HG02763 (cell line): ENCODE results near the gene OR52L1.
"Not testable (repeated sequence)": the region's sequence is repeated elsewhere in the genome, so short reads cannot be mapped to it uniquely, and the experiment has no call there.

Experiments
- ATAC-seq: cut with Tn5 transposase; IDR thresholded peaks from one replicate; pipeline ENCODE4 v1.9.1; 2021; ENCODE audit warnings: mild to moderate bottlenecking, moderate library complexity; ENCODE audit not compliant: unreplicated experiment

Gene OR52L1

DNA sequence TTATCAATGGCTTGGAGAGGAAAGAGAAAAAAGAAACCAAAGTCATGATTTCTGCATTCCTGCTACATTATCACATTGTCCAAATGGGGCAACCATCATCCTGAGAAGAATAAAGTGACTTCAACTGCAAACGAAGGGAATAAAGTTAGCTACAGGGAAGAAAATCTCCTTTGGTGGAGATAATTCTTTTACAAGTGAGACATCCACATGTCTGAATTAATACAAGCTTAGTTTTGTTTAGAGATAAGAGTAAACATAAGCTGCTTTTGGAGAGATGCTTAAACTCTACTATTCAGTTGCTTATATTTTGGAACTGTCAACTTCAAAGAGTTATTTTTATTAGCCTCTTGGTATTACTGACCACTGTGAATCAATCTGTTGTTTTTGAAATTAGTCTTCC is at the start of gene OR52L1:
TSS of gene OR52L1 (minus strand) at position 101 of the 400 bp plus-strand sequence. CDS start at position 46, 55 bp downstream.
- no peak for ATAC-seq

DNA sequence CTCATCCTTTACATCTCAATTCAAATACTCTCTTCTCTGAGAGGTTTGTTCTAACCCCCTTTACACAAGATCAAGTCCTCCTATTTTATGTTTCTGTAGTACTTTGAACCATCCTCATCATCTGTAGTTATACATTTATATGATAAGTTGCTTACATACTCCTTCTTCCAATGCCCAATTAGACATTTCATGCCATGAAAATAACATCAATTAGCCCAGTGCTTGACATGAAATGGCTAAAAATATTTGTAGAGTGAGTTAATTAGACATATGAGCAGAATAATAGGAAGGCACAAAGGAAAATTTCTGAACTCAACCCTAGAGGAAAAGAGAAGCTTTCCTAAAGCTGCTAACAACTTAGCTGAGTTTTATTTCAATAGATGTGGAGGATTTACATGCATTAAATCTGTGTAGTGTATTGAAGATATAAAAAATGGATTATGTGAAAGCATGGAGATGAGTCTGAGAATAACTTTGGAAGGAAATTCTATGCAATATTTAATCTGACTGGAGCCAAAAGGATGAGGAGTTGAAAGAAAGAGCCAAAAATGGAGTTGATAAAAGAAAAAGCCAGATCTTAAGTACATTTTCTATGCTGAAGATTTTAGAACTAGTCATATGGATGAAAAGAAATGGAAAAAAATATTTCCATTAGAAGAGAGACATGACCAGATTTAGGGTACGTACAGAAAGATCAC is 44.1 kb upstream of the OR52L1 start, which contains the start of gene OR56A1:
TSS of gene OR56A1 (minus strand) at position 51 of the 698 bp plus-strand sequence. CDS start 3,066 bp downstream, outside the sequence.
- no peak for ATAC-seq

DNA sequence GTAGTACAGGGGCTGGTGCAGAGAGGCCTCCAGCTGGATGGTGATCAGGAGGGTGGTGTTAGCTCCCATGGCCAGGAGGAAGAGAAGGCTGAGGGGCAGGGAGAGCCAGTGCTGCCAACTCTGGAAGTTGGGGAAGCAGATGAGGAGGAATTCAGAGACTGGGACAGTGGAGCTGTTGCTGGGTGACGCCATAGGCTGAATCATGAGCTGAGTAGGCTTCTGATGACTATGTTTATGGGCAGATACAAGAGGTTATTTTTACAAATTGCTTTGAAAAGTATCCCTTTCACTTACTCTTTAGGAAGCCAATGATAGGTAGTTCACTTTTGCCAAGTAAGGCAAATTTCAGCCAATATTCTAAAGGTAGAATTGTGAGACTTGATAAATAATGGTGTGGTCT is 40.7 kb upstream of the OR52L1 start:
- ATAC-seq: no peak

DNA sequence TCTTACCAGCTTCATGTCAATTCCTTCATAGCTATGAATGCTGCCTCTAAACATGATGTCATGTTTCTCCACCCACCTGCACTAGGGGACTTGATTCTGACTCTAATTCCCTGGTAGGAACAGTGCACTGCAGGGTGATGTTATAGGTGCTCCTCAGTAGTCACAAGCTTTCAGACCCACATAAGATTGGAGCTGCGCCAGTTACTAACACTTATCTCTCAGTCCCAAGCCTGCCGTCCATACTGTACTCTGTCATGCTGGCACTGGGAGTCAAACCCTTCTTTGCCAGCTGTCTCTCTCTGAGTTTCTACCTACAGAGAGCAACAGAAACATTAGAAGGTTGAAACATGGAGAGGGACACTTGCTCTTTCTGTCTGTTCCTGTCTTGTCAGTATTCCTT is 38.3 kb upstream of the OR52L1 start:
- no peak for ATAC-seq

DNA sequence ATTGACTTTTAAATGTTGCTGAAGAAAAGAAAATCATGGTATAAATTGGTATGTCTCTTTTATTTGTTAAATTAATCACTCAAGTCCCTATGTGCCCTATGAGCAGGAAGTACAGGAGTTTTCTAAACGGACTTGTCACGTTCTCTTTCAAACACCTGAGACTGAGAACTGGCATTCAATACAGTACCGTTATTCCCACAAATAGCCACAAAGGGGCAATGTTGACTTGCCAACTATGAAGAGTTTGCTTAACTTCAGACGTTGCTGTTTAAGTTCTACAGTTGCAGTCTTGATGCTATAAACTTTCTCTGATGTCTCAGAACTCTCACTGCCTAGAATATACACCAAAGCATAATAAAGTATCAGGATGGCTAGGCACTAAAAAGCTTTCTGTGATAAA is 36.2 kb upstream of the OR52L1 start:
- no peak for ATAC-seq

DNA sequence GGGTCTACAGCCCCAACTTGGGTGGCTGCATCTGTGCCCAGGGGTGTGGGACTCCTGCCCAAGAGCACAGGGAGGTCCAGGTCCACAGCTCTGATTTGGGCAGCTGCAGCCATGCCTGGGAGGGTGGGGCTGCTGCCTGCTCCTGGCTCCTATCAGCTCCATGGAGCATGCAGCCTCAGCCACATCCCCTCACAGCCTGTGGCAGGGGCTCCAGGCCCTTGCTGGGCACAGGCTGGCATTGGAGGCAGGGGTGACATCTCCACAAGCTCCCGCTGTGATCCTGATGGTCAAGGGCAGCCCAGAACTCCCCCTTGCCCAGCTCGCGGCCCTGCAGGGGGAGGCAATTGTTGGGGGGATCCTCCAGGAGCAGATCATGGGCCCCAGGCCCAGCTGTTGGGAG is 26.3 kb upstream of the OR52L1 start:
- no peak for ATAC-seq

DNA sequence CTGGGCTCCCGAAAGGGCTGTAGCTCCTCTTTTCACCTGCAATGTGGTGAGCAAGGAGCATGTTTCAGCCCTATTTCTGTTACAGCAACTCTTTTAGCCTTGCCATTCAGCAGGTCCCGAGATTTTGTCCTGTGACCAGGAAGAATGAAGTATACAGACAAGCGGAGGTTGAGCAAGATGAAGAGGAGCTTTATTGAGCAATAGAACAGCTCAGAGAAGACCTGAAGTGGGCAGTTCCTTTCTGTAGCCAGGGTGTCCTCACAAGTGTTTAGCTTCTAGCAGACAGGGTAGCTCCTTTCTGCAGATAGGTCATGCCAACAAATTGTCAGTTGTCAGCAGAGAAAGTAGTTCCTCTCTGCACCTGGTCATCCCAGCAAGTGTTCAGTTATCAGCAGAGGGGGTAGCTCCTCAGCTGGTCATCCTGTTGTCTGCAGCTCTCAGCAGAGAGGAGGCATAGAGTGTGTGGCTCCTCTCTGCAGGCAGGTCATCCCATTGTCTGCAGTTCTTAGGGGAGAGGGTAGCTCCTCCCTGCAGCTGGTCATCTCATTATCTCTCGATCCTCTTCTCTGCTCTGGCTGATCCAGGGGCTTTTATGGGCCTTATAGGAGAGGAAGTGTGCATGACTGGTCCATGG is 25.4 kb upstream of the OR52L1 start:
- no peak for ATAC-seq

DNA sequence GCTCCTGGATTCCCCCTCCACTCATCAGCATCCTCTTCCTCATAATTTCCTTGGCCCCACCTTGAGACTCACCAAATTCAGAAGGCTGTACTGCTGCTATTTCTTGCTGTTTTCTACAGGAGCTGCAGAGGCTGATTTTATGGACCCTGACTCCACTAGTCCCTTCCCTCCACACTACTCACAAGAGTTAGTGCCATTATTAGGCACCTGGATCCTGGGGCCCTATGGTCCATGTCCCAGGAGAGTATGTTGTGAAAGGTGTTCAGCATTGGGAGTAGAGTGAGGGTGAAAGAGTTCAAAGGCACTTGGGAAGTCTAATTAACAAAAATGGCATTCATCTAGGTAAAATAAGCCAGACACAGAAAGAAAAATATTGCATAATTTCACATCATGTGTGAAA is 20.1 kb upstream of the OR52L1 start, which contains the start of gene OR56A4:
TSS of gene OR56A4 (minus strand) at position 101 of the 400 bp plus-strand sequence. CDS start 3,954 bp downstream, outside the sequence.
- ATAC-seq: no peak

DNA sequence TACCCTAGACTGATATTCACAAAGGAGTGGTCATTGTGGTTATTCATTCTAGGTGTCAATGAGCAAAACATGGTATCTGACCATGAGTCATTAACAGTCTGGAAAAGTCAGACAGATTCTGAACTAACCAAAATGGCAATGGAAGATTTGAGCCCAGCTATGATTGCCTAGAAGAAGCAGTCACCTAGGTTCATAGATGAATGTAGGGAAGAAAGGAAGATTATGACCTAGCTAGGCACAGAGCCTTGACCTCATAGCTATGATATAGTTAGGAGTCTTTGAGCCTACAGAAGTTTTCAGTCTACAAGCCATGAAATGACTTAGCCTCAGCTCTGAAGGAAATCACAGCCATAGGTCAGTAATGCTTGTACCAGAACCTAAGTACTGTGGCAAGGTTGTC is 19.6 kb upstream of the OR52L1 start:
- ATAC-seq: no peak

DNA sequence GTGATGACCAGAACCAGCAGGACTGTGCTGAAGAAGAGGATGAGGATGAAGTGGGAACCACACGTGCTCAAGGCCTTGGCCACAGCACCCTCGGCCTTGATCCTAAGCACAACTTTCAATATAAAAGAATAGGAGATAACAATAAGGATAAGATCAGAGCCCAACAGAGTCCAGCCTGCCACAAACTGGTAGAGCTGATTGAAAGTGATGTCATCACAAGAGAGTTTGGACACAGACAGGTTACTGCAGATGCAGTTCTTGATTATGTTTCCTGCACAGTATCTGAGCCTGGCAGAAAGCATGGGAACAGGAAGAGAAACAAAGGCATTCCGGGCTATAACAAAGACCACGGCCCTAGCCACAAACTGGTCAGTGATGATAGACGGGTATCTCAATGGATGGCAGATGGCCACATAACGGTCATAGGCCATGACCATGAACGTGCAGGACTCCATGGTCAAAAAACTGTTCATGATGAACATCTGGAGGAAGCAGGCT is 15.5 kb upstream of the OR52L1 start:
- ATAC-seq: no peak

DNA sequence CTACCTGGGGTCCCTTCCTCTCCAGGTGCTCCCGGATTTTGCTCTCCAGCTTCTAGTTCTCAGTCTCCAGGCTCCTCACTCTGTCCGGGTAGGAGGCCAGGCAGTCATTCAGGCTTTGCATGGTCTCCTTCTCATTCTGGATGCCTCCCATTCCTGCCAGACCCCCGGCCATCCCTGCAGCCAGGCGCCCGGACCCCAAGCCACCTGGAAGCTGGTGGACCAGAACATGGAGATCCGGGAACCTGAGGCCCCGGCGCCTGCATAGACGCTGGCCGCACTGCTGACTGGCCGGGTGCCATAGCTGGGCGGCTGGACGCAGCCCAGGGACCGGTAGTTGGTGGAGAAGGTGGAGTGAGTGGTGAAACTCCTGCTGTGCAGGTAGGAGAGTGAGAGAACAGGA is 8.0 kb upstream of the OR52L1 start:
- ATAC-seq: no peak

DNA sequence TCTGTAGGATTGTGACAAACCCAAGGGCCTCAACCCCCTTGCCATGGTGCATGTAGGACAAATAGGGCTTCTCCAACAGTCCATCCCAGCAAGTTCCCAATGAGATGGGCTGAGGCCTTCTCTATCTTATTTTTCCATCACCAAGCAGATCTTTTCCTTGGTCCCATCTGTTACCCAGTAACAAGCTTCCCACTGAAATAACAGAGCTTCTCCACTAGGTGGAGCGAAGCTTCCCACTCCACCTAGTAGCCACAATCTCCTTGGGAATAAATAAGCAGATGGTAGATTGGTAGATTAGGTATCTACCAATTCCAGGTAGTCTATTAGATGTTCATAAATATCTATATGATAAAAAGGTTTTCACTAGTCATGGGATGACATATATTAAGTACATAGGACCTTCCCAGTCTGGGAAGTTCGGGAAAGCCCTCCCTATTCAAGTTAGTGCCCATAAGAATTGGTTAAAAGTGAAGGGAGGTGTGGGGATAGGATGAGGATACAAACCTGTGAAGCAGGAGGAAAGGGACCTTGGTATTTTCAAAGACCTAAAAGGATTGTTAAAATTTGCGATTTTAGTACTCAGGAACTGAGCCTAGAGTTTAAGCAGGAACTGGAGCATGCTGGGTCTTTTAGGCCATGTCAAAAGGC is 5.9 kb upstream of the OR52L1 start:
- ATAC-seq: no peak

DNA sequence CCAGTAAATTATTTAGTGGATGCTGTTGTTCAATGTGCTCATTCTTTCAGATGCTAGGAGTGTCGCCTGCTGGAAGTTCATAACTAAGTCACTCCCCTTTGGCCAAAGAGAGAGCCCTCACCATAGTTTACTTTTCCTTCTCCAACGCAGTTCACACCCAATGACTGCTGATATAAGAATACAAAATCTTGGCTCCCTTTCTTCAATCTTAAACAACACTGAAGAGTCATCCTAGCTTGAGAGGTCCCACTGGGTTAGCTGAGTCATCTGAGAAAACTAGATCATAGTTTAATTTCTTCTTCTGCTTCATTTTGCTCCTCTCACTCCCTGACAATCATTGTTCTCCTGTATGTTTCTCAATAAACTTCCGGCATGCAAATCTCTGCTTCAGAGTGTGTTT is 5.4 kb upstream of the OR52L1 start:
- no peak for ATAC-seq

DNA sequence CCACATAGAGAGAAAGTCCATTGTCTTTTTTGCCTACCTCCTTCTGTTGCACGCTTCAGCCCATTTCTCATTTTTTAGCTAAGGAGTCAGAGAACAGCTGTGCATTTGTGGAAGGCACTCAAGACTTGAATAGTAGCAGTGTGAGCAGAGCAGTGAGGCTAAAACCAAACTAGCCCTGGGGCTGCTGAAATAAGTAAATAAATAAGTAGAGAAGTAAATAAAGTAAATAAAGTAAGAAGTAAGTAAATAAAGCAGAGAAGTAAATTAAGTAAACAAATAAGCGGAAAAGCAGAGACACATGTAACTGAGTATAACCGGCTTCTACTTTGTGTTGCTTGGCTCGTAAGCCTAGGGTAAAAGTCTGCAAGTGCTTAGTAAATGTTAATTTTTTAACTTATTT is 2.4 kb upstream of the OR52L1 start:
- no peak for ATAC-seq

DNA sequence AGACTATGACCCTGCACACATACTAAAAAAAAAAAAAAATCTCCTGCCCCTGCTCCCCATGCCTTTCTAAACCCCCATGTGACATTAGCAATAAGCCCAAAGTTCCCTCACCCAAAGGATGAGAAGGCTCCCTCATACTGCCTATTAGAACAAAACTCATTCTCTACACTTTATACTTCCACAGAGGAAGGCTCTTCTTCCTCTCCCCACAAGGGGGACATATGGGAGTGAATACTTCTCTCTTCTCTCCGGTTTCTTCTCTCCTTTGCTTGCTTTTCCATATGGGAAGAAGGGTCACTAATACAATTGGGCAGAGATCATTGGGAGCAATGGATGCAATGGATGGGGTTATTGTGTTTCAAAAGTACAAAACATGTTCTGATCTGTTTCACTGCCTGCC is 3.3 kb downstream of the OR52L1 start:
- no peak for ATAC-seq

DNA sequence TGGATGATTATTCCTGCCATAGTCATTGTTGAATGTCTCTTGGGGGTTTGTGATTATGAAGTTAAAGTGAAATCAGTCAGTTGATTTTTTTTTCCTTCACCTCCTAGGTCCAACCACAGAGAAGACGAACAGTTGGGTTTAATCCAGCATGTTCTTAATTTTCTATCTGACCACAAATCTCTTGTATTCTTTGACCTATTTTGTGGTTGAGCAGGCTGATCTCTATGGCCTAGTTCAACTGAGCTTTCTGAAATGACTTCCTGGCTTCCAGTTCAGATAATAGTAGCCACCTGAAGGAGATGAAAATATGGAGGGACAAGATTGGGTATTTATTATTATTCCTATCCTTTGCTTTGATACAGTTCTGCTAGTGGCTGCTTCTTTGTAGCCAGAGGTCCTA is 13.3 kb downstream of the OR52L1 start:
- ATAC-seq: no peak

DNA sequence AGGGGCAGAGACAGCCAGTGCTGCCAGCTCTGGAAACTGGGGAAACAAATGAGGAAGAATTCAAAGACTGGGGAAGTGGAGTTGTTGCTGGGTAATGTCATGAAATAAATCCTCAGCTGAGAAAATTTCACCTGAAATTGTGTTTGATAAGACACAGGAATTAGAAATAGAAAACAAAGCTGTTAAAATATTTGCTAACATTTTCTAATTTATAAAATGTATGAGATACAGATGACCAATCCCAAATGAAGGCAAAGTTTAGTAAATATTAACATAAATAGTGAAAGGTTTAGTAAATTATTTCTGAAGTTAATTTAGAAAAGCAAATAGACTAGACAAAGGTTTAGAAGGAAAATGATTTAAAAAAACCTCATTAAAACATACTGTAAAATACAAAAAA is 18.4 kb downstream of the OR52L1 start, which contains the start of gene OR56A5:
TSS of gene OR56A5 (minus strand) at position 101 of the 400 bp plus-strand sequence. CDS start at position 101, 0 bp downstream.
- ATAC-seq: no peak

DNA sequence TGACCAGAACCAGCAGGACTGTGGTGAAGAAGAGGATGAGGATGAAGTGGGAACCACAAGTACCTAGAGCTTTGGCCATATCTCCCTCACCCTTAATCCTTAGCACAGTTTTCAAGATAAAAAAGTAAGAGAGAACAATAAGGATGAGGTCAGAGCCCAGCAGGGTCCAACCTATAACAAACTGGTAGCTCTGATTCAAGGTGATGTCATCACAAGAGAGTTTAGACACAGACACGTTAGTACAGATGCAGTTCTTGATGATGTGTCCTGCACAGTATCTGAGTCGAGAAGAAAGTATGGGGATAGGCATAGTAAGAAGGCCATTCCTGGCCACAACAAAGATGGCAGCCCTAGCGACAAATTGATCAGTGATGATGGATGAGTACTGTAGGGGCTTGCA is 19.1 kb downstream of the OR52L1 start:
- ATAC-seq: no peak

DNA sequence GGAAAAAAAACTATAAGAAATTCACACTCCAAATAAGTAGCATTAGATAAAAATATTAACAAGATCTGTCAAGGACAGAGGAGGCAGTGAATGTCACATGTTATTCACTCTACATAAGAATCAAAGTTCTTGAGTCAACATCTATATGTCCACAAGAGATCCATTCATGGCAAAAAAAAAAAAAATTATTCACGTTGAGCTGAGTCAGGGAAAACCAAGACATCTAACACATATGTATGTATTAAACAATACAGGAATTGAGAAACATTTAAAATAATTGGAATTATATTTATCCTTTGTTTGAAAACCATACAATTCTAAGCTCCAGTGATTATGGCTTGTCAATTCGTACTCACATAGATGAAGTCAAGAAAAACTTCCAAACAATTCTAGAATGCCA is 19.8 kb downstream of the OR52L1 start:
- no peak for ATAC-seq

DNA sequence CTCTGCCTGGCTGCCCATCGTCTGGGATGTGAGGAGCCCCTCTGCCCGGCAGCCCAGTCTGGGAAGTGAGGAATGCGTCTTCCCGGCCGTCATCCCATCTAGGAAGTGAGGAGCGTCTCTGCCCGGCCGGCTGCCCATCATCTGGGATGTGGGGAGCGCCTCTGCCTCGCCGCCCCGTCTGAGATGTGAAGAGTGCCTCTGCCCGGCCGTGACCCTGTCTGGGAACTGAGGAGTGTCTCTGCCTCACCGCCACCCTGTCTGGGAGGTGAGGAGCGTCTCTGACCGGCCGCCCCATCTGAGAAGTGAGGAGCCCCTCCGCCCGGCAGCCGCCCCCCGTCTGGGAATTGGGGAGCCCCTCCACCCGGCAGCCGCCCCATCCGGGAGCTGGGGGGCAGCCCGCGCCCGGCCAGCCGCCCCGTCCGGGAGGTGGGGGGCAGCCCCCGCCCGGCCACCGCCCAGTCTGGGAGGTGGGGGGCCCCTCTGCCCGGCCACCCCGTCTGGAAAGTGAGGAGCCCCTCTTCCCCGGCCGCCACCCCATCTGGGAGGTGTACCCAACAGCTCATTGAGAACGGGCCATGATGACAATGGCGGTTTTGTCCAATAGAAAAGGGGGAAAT is 26.0 kb downstream of the OR52L1 start:
- ATAC-seq: not testable (repeated sequence)

DNA sequence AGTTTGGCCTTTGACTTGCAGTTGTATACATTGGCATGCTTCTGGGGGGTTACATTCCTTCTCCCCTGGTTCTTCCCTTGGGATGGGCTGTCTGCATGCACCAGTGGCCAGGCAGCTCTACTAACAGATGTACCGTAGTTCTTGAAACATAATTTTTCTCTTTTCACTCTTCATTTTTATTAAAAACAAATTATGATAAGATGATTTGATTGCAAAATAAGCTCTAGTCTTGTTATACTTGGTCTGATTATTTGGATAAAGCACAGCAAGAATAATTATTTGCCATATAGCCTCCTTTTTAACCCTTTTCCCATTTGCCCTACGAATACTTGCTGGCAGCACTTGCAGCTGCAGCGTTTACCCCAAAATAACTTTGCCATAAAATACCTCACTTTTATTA is 31.2 kb downstream of the OR52L1 start:
- no peak for ATAC-seq
